ENCODE data around the gene RNASEH2C. TPM values are rescaled to one million over a fixed set of nuclear protein-coding genes. Genes with fewer than 3 reads are reported as not detected.
"Not testable (repeated sequence)": the region's sequence is repeated elsewhere in the genome, so short reads cannot be mapped to it uniquely, and the experiment has no call there.

RNASEH2C gene
- total RNA-seq (2022): 66.7 and 76.4 TPM in 2 replicates
- percentile 75 among the genes with signal in this experiment for Bru-seq, nascent RNA
- percentile 70 among the genes with signal in this experiment for BruChase-seq, experiment 1, labeled RNA remaining after a 2-hour chase
- BruChase-seq, experiment 2, labeled RNA remaining after a 6-hour chase: percentile 86 among the genes with signal in this experiment
- long read RNA-seq, transcript RNASEH2C-203 (3 exons, 2,798 nt): minor isoform, 16 of 100 reads
- long read RNA-seq, transcript RNASEH2C-201 (4 exons, 2,794 nt): major isoform, 78 of 100 reads
- long read RNA-seq, partial matches to known transcripts: 1 of 100 reads
- long read RNA-seq, other reads (novel, unspliced or antisense): 5 of 100 reads

GRCh38 chr11:65720211-65720934 lies at the start of gene RNASEH2C:
TSS of gene RNASEH2C (minus strand) at chr11:65720798. CDS start at chr11:65720758, 40 bp downstream.
- Histone ChIP-seq H3K4me3 (ENCODE audit: low read depth, low read length) (peak within 1 kb of the TSS; percentile 98), H3K36me3 (ENCODE audit: control insufficient read depth, insufficient read depth, low read length) (peaks cover 6% of the 10 kb centered on the region), H3K4me1 (no peaks in the 10 kb centered on the region; the same call in 1 of the 2 replicates), H3K27me3 (replicated peaks; ENCODE audit: control insufficient read depth, insufficient read depth, low read length) (no peaks in the 10 kb centered on the region), H3K9me3 (no peaks in the 10 kb centered on the region)
- Mint-ChIP-seq H3K36me3 (ENCODE audit: insufficient read depth, unreplicated experiment) (peaks cover 55% of the 10 kb centered on the region), H3K4me1 (ENCODE audit: low read depth, unreplicated experiment) (peaks cover 10% of the 10 kb centered on the region), H3K4me3 (ENCODE audit: unreplicated experiment) (peak within 1 kb of the TSS; percentile 86), H3K9me3 (ENCODE audit: unreplicated experiment) (no peaks in the 10 kb centered on the region), H3K27ac (ENCODE audit: unreplicated experiment) (peak within 1 kb of the TSS; percentile 68), H3K27me3 (ENCODE audit: insufficient read depth, unreplicated experiment) (peaks cover 5% of the 10 kb centered on the region)
- CTCF ChIA-PET: interaction anchor here (0.6 to 2.1 kb wide), 11 partner anchors 9 to 332 kb away, joined by 3 to 20 read pairs (median 4); partner anchors contain the start of genes KAT5, MUS81 and OVOL1
- POLR2A ChIA-PET: interaction anchor here (0.5 to 1.7 kb wide), 11 partner anchors 8 to 1154 kb away, joined by 3 to 34 read pairs (median 4); partner anchors contain the start of genes CFL1, KAT5, OVOL1 and RELA
- BruUV-seq (replicated peaks): TSS peak; percentile 58
- peak; percentile 83 to 87 for DNase-seq
- no peak for TF ChIP-seq CTCF (IDR thresholded peaks at IDR 0.05; ENCODE audit: insufficient read depth in 1 of 2, low read depth in 1 of 2, low read length in 1 of 2, severe bottlenecking in 1 of 2, unreplicated experiment in 1 of 2)
- intact Hi-C loops (cut with micrococcal nuclease; ENCODE audit: unreplicated experiment): loop anchor here (1.0 kb wide), 1 partner anchor 8 kb away; the partner anchor contains the start of gene KAT5

- H3K4me3 ChIP-seq (ENCODE audit: low read depth, low read length); H3K36me3 Mint-ChIP-seq (ENCODE audit: insufficient read depth, unreplicated experiment); H3K9me3 Mint-ChIP-seq (ENCODE audit: unreplicated experiment); BruUV-seq (replicated peaks); H3K27me3 ChIP-seq (replicated peaks; ENCODE audit: control insufficient read depth, insufficient read depth, low read length); POLR2A ChIA-PET; intact Hi-C loops (cut with micrococcal nuclease; ENCODE audit: unreplicated experiment); H3K9me3 ChIP-seq; H3K4me3 Mint-ChIP-seq (ENCODE audit: unreplicated experiment); DNase-seq; H3K27ac Mint-ChIP-seq (ENCODE audit: unreplicated experiment); H3K27me3 Mint-ChIP-seq (ENCODE audit: insufficient read depth, unreplicated experiment); H3K36me3 ChIP-seq (ENCODE audit: control insufficient read depth, insufficient read depth, low read length): not testable (repeated sequence)
- CTCF ChIA-PET: interaction anchor here (1.5 kb wide), 1 partner anchor 9 kb away, joined by 5 read pairs; no protein-coding TSS in a partner anchor
- H3K4me1 Mint-ChIP-seq (ENCODE audit: low read depth, unreplicated experiment): peaks cover 15% of the 10 kb centered on the region
- peaks cover 15% of the 10 kb centered on the region for H3K4me1 ChIP-seq
These were observed 47.2 kb upstream of the RNASEH2C start for GRCh38 chr11:65767806-65768205.

- H3K4me3 ChIP-seq (ENCODE audit: low read depth, low read length): no peak overlapping the region
- Mint-ChIP-seq H3K27ac (ENCODE audit: unreplicated experiment) (no peak overlapping the region), H3K4me3 (ENCODE audit: unreplicated experiment) (no peak overlapping the region), H3K4me1 (ENCODE audit: low read depth, unreplicated experiment) (peaks cover 15% of the 10 kb centered on the region), H3K9me3 (ENCODE audit: unreplicated experiment) (no peaks in the 10 kb centered on the region), H3K36me3 (ENCODE audit: insufficient read depth, unreplicated experiment) (peaks cover 7% of the 10 kb centered on the region), H3K27me3 (ENCODE audit: insufficient read depth, unreplicated experiment) (no peaks in the 10 kb centered on the region)
- H3K4me1 ChIP-seq: peaks cover 15% of the 10 kb centered on the region
- no peak for DNase-seq
- no TSS peak for BruUV-seq (replicated peaks)
- no peaks in the 10 kb centered on the region for H3K27me3 ChIP-seq (replicated peaks; ENCODE audit: control insufficient read depth, insufficient read depth, low read length)
- intact Hi-C loops (cut with micrococcal nuclease; ENCODE audit: unreplicated experiment): no loop called here
- no peak for TF ChIP-seq CTCF (IDR thresholded peaks at IDR 0.05; ENCODE audit: insufficient read depth in 1 of 2, low read depth in 1 of 2, low read length in 1 of 2, severe bottlenecking in 1 of 2, unreplicated experiment in 1 of 2)
- CTCF ChIA-PET: interaction anchor here (1.5 kb wide), 1 partner anchor 9 kb away, joined by 5 read pairs; no protein-coding TSS in a partner anchor
- no peaks in the 10 kb centered on the region for H3K9me3 ChIP-seq
- POLR2A ChIA-PET: no interaction called here
- H3K36me3 ChIP-seq (ENCODE audit: control insufficient read depth, insufficient read depth, low read length): no peaks in the 10 kb centered on the region
These were observed 46.8 kb upstream of the RNASEH2C start for GRCh38 chr11:65767406-65767805.
